IPS-11a (cell line): ENCODE results near the gene CRYGA.

Experiments used
- H3K4me3 ChIP-seq: one replicate; pipeline ENCODE4 v1.5.1; 2013; ENCODE audit warnings: low read depth, low read length, control low read depth

CRYGA gene, protein sequence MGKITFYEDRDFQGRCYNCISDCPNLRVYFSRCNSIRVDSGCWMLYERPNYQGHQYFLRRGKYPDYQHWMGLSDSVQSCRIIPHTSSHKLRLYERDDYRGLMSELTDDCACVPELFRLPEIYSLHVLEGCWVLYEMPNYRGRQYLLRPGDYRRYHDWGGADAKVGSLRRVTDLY

DNA sequence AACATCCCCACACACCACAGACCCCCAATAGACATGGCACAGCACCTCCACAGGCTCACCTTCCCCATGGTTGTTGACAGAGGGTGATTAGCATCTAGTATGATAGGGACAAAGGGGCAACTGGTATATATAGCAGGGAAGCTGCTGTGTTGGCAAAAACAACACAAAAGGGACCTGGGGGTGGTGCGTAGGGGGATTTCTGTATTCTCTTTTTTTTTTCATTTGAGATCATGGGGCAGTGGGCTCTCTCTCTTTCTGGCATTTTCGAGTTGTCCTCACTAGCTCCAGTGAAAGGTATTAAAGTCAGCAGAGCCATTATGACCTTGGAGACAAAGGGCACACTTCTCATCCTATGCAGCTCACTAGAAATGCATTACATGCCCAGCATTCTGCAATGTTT is at the start of gene CRYGA:
Gene CRYGA (minus strand): TSS at position 101 of the 400 bp plus-strand sequence. CDS start 33 bp downstream, at position 68.
- H3K4me3 ChIP-seq = no peak within 1 kb of the TSS

DNA sequence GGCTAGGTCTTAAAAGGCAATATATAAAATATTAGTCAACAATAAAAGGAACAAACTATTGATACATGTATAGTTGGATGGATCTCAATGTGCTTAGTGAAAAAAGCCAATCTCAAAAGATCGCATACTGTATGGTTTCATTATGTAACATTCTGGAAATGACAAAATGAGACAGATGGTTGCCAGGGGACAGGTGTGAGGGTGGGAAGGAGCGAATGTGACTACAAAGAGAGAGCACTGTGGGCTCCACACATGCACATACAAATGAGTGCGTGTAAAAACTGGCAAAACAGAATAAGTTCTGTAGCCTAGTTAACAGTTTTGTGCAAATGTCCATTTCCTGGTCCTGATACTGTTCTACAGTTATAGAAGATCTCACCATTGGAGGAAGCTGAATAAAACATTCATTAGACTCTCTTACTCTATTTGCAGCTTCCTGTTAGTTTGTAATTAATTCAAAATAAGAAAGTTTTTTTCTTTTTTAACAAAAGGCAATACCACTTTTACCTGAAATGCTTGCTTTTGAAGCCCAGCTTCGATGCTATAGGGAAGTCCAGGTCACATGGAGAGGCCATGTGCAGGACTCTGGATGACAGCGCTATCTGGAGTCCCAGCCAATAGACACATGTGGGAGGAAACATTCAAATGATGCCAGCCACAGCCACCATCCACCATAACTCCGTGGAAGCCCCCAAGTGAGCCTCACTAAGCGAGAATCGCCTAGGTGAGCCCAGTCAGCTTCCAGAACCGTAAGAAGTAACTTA is 47.5 kb upstream of the CRYGA start:
- no peak overlapping the region for H3K4me3 ChIP-seq

DNA sequence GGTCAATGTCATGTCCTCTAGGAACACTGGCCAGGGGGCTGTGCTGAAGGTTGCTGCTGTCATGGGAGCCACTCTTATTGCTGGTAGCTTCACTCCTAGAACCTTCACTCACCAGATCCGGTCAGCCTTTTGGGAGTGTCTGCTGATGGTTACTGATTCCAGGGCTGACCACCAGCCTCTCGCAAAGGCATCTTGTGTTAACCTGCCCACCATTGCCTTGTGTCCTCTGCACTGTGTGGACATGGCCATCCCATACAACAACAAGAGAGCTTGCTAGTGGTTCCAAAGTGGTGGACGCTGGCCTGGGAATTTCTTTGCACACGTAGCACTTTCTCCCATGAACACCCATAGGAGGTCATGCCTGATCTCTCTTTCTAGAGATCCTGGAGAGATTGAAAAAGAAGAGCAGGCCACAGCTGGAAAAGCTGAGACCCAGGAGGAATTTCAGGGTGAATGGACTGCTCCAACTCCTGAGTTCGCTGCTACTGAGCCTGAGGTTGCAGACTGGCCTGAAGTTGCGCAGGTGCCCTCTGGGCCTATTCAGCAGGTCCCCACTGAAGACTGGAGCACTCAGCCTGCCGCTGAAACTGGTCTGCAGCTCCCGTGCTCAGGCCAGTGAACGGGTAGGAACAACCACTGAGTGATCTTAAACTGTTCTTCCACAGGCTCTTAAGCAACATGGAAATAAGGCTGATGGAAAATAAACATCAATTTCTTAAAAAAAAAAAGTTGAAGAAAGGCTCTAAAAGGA is 45.1 kb upstream of the CRYGA start:
- H3K4me3 ChIP-seq = no peak overlapping the region

DNA sequence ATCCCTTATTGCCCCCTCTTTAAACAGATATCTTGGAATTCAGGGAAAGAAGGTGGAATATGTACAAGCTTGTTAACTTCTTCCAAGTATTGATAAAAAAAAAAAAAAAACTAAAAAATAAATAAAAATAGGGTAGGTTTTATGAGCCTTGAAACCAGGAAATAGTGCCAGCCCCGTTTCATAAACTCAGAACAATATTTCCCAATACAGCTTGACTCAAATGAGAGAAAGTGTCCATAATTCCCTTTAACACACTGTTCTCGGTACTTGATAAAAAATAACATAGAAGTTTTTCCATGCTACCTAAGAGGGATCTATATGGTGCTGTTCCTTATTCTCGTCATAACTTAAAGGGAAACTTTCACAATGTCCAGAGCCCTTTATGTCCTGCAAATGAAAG is 44.4 kb upstream of the CRYGA start:
- no peak overlapping the region for H3K4me3 ChIP-seq

DNA sequence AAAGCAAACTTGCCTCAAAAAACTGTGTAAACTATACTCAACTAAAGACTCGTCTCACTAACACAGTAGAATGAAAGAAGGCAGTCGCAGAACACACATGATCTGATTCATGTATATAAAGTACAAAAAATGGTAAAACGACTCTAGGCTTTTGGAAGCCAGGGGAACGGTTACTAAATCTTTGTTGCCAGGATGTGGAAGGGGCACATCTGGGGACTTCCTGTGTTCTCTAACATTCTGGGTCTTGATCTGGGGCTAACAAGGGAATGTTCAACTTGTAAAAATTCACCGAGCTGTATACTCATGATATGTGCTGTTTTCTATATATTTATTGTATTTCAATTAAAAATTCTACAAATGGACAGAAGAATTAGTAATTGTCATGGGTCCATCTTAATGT is 40.8 kb upstream of the CRYGA start:
- H3K4me3 ChIP-seq = no peak overlapping the region

DNA sequence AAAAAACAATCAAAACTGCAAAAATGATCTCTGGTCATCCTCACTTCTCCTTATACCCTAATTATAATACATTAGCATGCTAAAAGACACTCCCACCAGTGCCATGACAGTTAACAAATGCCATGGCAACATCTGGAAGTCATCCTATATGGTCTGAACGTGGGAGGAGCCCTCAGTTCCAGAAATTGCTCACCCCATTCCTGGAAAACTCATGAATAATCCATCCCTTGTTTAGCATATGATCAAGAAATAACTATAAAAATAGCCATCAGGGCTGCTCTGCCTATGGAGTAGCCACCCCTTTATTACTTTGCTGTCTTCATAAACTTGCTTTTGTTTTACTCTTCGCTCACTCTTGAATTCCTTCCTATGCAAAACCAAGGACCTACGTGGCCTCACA is 32.1 kb upstream of the CRYGA start:
- H3K4me3 ChIP-seq = no peak overlapping the region

DNA sequence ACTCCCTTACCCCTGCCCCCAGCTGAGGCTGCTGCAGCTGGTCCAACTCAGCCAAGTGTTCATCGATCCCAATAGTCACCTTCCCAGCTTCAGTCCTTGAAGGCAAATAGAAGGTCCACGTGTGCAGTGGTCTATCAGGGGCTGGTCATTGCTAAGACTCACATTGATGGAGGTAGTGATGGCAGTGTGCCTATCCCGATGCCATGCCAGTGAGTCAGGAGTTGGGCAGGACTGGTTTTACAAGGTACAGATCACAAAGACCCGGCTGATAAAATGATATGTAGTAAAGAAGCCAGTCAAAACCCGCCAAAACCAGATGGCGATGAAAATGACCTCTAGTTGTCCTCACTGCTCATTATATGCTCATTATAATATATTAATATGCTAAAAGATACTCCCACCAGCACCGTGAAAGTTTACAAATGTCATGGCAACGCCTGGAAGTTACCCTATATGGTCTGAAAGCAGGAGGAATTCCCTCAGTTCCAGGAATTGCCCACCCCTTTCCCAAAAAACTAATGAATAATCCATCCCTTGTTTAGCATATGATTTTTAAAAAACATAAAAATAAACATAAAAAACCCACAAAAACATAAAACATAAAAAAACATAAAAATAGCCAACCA is 29.3 kb upstream of the CRYGA start:
- no peak overlapping the region for H3K4me3 ChIP-seq

DNA sequence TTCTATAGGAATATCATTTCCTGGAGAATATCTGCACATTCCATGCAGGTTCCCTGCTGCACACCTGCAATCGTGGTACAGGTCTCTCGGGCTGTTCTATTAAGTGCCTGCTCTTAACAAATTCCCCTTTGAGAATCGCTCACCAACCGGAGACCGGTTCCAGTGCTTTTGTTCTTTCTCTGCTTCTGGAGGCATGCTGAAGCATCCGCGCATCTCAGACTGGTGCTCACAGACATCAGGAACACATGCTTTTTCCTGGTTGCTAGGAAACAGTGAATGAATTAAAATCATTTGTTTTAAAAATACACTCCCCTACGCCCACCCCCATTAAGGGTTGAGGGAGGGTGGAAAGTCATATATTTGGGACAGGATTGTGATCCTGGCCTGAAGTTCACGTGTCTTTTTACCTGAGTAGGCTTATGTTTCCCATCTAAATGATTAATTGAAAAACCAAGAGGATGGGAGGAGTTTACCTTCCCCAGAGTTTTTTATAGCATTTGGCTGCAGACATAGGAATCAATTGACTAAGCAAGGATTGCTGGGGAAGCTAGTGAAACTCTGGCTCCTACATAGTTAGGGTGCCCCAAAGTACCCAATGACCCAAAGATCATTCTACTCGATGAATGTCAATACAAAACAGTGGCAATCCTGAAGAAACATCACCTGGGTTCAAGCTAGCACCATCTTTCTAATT is 26.6 kb upstream of the CRYGA start, which contains the start of gene C2orf80:
Gene C2orf80 (minus strand): TSS at position 221 of the 694 bp plus-strand sequence. CDS start 3,044 bp downstream, outside the sequence.
- H3K4me3 ChIP-seq = no peak within 1 kb of the TSS

DNA sequence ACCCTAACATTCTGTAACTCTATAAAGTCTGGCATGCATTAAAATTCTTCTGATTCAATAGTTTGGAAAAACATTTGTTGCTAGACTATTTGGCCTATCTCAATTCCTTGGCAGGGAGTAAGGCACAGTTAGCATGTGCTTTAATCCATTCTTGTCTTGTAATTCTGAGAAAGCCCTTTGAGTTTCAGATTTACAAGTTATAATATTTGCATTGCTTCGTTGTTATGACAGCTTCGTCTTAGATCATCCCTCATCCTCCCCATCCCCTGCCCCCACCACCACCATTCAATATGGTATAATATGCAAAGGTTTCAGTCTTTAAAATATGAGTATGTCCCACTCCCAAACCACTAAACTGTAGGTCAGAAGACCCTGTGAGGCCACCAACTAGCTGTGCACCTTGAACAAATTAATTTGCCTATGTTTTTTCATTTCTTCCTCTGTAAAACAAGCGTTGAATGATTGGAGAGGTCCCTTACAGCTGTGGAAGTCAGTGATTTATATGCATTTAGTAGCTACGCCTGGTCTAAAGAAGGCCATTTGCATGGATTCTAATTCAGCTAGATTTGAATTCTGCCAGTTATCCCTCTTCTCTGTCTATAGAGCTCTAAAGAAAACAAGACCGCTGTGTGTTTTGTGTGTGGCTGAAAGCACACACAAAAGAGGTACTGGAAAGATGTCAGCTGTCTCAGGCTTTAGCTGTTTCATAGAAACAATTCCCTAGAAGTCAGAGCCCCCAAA is 25.9 kb upstream of the CRYGA start:
- no peak overlapping the region for H3K4me3 ChIP-seq

DNA sequence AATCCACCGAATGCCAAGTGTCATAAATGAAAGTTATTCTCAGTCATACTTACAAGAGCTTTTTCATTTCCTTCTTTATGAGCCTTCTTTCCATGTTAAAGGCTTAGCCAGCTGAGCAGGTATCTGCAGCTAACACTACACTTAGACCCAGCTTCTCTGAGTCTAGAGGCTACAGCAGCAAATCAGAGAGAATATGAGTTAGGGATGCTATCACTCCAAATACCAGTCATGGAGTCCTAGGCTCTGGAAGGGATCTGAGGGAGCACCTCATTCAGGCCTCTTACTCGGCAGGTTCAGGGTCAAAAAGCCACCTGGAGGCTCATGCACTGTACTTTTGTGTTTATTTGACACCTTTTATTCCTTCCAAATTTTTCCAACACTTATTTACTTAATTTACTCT is 23.5 kb upstream of the CRYGA start:
- H3K4me3 ChIP-seq = no peak overlapping the region

DNA sequence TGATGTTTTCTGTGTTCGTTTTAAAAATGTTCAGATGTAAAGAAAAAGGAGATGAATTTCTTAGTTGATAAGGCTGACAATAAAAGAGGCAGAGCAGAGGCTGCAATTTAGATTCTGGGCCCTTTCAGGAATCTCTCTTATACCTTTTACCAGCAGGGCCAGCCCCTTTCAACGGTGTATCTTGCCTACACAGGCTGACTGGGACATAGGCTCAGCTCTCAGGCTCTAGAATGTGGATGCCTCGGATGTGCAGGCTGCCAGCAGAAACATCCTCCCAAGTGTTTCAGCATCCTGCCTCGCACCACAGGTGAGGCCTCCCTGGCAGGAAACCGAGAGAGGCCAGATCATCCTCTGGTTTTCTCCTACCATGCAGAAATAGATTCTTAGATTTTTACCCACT is 23.1 kb upstream of the CRYGA start:
- no peak overlapping the region for H3K4me3 ChIP-seq

DNA sequence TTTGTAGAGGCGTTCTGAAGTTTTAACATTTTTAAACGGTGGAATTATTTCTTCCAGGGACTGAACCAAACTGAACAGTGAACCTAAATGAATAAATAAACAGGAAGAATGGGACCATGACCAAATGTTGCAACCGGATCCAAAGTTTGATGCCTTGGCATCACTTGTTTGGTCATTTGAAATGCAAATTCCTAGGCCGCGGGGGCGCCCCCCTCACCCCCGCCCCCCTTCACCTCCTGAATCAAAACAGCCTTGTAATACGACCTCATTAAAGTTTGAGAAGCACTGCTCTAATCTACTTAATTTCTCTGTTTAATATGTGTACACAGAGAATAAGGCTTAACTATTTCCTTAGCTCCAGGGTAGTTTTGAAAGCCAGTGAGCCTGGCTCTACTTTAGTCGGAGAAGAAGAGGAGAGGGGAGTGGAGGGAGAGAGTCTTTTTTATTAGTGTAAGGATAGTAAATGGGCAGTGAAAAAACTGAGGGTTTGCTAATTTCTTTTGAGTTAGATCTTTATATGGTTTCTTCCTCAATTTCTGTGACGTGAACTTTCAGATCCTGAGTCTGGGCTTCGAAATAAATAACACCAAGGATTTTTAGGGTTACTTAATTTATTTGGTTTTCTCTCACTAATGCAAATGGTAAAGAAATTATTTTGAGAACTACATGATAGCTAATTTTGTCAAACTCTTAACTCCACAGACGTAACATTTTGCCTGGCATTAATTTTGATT is 20.8 kb upstream of the CRYGA start:
- H3K4me3 ChIP-seq = peak overlapping the region; percentile 15

DNA sequence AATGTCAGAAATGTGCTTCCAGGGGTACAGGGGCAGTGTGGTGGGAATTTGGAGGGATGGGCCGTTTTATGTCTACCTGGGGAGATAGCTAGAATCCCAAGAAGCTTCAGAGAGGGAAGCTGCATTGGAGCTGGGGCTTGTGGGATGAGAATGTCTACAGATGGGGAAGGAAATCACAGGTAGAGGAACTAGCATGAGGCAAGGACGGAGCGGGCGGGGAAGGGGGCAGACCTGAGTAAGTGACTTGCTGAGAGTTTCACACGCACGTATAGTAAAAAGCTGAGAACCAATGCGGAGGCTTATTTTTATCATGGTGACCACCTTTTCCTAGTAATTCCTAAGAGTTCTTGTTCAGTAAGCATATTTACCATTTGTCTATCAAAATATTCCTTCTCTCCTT is 20.1 kb upstream of the CRYGA start:
- H3K4me3 ChIP-seq = peak overlapping the region; percentile 15

DNA sequence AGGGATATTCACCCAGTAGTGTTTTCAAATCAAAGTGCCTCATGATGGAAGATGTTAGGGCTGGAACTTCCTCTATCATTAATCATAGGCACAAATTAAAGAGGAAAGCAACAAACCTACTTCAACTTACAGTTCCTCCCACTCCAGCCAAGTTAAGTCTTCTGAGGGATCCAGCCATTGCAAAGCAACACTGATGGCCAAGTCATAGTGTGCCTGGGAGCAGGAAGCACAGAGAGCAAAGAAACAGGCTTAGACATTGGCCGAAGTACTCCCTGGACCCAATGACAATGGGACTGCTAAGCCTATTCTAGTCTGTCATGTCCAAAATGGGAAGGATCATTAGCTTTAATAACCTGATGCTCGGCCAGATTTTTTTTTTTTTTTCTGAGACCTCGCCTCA is 19.4 kb upstream of the CRYGA start:
- no peak overlapping the region for H3K4me3 ChIP-seq

DNA sequence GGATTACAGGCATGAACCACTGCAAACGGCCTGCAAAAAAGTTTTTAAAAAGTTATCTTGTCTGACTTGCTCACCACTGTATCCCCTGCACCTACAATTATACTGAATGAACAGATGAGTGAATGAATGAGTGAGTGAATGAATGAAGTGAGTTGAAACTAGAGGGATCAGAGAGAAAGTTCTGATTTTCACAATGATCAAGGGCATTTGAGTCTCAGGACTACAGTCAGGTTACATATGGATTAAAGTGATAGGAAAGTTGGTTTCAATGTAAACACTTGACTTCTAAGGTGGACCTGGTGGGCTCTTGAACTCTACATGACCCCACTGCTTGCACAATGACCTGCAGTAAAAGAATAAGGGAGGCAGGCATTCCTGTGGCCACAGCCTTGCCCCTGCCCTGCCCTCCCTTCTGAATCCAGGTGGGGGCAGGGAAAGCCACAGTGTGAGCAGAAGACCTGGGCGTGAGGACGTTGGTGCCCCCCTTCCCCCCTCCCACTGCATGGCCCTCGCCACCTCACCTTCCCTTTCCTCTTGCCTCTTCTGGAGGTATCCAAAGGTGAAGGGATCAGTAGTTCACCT is 15.7 kb upstream of the CRYGA start:
- no peak overlapping the region for H3K4me3 ChIP-seq

DNA sequence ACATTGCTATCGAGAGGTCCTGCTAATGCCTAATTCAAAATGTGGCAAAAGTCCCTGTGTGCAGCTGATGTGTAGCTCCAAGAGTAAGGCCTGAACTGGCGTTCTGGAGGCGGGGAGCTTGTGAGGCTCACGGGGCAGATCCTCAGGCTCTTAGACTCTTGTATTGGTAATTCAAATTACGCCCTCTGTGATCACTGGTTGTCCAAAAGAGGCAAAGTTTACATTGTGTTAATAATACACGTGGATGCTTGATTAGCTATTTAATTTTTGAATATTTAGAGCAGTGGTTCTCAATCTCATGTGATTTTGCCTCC is 12.4 kb upstream of the CRYGA start:
- no peak overlapping the region for H3K4me3 ChIP-seq

DNA sequence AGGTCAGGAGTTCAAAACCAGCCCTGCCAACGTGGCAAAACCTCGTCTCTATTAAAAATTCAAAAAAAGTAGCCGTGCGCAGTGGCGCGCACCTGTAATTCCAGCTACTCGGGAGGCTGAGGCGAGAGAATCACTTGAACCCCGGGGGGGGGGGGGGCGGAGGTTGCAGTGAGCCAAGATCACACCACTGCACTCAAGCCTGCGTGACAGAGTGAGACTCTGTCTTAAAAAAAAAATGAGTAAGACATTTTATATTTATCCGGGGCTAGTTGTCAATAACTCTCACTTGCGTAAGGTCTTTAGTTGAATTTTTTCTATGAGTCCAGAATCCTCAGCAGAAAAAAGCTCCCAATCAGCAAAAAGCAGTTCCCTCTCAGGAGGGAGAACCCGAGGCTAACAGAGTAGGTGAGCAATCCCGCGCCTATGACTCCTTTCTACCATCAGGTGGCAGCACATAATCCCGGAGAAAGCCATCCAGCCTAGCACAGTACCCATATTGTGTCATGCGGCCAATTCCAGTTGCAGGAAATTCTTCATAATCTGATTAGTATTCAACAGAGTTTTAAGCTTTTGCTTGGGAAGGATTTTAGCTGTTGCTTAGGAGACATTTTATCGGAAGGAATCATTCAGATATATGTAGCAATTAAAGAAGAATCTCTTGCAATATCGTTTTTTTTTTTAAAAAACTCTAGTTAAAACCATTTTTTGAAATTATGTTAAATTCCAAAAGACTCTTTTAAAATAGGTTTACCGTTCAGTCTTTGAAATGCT is 11.9 kb upstream of the CRYGA start:
- H3K4me3 ChIP-seq = no peak overlapping the region

DNA sequence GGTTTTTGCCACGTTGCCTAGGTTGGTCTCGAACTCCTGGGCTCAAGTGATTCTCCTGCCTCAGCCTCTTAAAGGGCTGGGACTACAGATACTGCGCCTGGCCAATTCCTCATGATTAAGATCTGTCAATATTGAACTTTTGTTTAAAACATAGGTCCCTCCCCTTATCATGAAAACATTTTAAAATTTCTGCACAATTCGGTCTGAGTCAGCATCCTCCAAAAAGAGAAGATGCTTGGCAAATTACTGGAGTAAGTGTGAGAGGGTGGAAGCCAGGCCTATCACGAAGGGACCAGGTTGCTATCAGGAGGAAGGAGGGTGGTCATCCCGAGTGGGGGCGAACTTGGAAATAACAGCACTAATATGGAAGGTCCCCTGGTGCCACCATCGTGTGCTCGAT is 10.8 kb upstream of the CRYGA start:
- no peak overlapping the region for H3K4me3 ChIP-seq

DNA sequence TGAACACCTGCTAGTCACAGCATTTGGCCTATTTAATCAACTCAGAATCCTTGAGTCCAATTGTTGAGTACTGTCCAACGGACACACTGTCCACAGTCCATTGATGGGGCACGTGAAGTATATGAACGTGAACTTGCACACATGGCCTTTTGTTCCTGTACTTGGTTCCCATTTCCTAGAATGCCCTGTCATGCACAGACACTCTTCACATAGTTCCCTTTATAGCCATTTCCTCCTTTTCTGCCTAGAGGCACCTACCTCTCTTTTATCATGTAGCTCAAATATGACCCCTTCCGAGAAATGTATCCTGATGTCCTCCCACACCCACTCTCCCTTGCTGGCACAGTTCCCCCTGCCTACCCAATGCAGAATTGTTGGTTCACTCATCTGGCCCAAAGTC is 8.7 kb upstream of the CRYGA start:
- H3K4me3 ChIP-seq = no peak overlapping the region
